Activated CD8-positive, alpha-beta memory T cell treated with anti-CD3 and anti-CD28 coated beads for 48 hours (primary cell): ENCODE data around the gene C12orf76.
A peak's percentile ranks its signal among the peaks of the same experiment; 100 is the strongest.
"Not testable (repeated sequence)": the region's sequence is repeated elsewhere in the genome, so short reads cannot be mapped to it uniquely, and the experiment has no call there.

Experiments
- DNase-seq, 3 experiments: peaks; one replicate each; pipeline ENCODE4 v3.0.0-alpha.2; 2020; ENCODE audit warnings: low read depth in 2 of 3, low spot score in 2 of 3

The C12orf76 gene, protein sequence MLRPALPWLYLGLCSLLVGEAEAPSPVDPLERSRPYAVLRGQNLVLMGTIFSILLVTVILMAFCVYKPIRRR

DNA sequence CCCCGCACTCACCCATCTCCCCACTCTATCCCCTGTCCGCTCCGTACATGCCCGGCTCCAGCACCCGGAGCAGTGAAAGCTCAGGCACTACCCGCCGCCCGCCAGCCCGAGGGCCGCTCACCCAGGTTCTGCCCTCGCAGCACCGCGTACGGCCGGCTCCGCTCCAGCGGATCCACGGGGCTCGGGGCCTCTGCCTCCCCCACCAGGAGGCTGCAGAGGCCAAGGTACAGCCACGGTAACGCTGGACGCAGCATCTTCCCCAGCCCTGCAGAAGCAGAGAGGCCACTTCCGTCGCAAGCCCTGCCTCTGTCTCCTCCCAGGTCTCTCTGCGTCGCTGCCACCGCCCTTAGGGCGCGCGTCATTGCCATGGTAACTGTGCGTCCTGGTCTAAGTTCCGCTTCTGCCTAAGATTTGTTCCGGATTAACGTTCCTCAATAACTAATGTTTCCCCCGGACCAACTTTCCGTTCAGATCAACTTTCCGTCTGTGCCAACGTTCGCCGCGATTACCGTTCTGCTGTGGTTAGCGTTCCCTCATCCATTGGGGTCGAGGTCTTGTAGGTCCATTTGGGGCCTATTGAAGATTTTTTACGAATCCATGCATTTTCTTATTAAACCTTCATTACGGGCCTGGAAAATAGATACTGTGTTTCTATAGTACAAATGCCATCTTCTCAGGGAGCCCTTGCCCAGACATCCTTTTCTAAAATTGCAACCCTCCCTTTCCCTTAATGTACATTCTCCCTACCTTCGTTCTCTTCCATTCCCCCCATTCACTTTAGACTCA is at the start of gene C12orf76:
C12orf76 (minus strand) TSS at position 281 of the 786 bp plus-strand sequence; CDS start at position 254, 27 bp downstream.
- DNase-seq, result peak; percentile 66 to 80 (median 79)

DNA sequence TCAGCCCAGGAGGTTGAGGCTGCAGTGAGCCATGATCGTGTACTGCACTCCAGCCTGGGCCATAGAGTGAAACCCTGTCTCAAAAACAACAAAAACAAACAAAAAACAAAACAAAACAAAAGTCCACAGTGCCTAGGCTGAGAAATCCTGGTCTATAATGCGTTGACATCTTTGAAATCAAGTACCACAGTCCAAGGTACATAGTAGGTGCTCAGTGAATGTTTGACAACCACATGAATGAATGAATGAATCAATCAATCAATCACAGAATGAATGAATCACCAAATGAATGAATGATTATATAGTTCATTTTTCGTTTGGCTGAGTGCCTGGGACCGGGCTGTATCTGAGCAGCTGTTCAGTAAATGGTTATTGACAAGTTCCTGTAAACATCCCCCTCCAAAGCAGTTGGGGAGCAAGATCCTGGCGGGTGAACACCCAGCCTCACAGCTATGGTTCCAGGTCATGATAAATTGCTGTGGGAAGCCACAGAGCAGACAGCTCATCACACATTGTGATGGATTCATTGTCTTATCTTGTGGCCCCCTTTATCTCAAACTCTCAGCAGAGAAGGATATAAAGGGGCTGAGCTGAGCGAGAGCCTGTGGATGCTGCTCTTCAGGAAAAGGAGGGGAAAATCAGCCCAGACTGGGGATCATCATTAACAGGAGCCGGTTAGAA is 45.4 kb upstream of the C12orf76 start:
- no peak for DNase-seq

DNA sequence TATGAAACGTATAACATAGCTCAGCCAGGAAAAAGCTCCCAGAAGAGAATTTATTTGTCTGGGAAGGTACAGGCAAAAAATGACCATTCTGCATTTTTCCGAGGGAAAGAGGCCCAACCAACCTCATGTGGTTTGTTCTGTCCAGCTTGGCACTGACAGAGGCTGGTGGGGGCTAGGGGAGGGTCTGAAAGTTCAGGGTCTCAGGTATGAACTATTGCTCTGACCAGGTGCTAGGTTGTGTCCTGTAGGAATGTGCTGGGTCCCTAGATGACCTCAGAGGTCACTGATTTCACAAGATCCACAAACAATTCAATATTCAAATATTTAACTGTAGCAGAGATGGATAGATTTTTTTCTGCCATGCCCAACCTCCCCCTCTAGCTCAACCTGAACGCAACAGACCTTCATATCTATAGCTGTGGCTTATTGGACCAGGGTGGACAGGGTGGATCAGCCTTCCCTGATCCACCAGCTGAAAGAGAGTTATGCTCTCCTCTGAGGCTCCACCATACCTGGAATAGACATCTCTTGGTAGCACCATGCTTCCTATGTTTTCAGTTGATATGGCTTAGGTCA is 42.9 kb upstream of the C12orf76 start:
- no peak for DNase-seq

DNA sequence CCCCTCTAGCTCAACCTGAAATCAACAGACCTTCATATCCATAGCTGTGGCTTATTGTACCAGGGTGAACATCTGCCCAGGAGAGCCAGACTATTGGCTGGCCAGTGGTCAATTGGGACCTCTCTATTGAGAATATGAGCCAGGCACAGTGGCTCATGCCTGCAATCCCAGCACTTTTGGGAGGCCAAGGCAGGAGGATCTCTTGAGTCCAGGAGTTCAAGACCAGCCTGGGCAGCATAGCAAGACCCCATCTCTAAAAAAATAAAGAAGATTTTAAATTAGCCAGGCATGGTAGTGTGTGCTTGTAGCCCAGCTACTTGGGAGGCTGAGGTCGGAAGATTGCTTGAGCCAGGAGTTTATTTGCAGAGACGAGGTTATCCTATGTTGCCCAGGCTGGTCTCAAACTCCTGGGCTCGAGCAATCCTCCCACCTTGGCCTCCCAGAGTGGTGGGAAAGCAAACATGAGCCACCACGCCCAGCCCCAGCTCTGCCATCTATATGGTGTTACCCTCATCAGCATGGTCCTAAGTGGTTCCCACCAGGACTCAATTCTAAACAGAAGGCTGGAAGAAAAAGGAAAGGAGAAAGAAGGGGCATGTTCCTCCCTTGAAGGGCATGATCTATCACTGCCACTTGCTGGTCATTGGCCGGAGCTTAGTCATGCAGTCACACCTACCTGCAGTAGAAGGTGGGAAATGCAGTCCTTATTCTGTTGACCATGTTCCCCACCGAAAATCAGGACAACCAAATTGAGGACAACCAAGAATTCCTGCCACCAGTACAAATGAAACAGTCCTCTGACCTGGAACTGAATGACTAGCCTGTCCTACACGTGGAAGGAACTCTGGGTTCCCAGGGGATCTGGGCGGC is 42.2 kb upstream of the C12orf76 start:
- no peak for DNase-seq

DNA sequence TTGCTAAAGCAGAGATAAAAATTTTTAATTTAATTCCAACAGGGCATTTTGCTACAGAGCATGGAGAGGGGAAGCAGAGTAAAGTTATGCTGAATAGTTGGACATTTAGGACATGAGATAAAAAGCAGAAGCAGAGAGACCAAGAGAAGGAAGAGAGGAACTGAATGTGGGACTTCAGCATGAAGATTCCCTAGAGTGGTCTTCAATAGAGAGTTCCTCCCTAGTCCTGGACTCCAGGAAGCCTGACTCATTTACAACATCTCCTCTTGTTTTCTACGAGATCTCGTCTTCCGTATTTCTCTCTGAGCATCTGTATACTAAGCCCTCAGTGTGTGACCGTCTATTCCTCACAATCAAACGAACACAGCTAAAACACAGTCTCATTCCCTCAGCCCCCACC is 40.6 kb upstream of the C12orf76 start:
- no peak for DNase-seq

DNA sequence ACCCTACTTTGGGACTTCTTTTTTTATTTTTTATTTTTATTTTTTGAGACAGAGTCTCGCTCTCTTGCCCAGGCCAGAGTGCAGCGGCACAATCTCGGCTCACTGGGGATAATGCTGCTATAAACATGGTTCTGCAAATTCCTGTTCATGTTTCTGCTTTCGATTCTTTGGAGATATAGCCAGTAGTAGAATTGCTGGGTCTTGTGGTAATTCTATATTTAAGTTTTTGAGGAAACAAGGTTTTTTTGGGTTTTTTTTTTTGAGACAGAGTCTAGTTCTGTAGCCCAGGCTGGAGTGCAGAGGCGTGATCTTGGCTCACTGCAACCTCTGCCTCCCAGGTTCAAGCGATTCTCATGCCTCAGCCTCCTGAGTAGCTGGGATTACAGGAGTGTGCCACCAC is 39.9 kb upstream of the C12orf76 start:
- DNase-seq, result not testable (repeated sequence)

DNA sequence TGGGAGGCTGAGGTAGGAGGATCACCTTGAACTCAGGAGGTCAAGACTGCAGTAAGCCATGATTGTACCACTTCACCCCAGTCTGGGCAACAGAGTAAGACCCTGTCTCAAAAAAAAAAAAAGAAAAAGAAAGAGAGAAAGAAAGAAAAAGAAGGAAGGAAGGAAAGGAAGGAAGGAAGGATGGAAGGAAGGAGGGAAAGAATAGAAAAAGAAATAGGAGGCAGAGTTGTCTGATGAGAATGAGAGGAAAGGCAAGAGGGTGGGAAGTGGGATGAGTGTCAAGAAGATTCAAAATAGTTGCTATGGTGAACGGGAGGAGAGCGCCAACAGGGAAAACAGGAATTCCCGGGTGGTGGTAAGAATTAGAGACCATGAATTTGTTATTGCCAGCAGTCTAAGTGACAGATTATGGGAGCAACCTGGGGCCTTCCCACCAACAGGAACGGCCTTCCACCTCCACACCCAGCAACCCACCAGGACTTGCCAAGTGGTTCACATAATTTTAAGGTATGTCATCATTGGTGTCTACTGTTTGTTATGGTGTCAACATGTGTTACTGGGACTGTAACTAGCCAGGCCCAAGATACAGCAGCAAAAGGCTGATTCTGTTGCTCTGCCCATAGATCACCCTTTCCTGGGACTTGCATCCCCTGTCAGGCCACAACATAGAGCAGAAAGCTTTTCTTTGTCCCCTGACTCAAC is 36.1 kb upstream of the C12orf76 start:
- no peak for DNase-seq

DNA sequence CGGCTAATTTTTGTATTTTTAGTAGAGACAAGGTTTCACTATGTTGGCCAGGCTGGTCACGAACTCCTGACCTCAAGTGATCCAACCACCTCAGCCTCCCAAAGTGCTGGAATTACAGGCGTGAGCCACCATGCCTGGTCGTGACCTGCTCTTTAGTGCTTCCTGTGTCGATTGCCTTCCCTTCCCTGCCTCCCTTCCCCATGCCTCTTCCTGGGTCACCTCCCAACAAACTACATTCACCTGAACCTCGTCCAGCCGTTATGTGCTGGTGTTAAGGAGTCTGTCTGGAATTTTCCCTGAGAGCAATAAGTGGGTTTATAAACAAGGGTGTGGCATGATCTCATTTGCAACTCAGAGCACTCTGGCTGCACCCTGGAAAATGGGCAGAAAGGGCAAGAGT is 32.1 kb upstream of the C12orf76 start:
- DNase-seq, result no peak

DNA sequence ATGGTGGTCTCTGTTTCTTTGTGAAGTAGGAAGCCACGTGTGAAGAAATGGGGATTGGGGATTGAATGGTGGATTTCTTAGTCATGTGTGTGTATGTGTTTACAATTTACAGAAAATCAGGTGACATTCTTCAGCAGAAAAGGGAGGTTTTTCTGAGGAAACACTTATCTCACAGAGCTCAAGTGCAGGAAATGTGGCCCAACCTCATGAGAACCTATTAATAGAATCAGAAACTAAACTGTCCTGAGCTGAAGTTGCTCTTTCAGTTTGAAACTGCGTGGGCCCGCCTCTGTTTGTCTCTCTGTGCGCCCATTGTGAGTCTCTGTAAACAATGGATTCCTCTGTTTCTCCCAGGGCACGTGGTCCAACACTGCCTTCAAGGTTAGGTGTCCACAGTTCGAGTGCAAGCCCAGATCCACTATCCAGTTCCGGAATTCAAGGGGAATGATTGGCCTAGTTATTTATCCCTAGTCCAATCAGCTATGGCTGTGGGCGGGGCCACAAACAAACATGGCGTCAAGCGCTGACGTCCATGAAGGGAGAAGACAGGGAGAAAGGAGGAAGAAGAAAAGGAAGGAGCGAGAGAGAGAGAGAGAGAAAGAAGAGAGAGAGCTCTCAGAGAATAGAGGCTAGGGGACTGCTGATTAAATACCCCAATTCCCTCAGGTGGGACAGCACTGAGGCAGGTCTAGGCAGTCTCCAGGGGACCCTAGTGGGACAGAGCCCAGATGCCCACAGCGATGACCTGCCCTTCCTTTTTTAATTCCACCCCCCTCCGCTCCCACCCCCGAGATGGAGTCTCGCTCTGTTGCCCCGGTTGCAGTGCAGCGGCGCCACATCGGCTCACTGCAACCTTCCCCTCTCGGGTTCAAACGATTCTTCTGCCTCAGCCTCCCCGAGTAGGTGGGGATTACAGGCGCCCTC is 31.4 kb upstream of the C12orf76 start:
- peak; percentile 19 to 47 (median 38) for DNase-seq

DNA sequence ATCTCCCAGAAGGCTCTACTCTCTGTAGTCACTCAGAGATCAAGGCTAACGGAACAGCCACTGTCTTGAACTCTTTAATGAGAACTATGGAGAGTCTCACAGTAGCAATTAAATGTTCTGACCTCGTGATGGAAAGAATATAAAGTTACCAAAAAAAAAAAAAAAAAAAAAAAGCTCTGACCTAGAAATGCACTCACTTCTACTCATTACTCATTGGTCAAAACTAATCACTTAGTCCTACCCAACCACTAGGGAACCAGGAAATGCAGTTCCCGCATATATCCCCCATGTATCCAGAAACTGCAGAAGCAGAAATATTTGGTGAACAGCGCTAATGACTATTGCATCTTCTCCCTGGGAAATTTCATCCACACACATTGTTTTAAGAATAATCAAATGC is 29.5 kb upstream of the C12orf76 start:
- DNase-seq, result no peak

DNA sequence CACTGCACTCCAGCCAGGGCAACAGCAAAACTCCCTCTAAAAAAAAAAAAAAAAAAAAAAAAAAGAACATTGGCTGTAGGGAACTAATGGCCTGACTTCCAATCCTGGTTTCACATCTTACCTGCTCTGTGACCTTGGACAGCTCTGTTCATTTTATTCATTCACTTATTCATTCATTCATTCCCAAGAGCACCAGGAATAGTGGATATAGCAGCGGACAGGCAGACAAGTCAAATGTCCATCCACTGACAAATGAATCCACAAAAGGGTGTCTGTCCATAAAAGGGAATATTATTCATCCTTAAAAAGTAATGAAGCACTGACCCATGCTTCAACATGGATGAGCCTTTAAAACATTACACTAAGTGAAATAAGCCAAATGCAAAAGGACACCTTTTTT is 27.6 kb upstream of the C12orf76 start:
- no peak for DNase-seq

DNA sequence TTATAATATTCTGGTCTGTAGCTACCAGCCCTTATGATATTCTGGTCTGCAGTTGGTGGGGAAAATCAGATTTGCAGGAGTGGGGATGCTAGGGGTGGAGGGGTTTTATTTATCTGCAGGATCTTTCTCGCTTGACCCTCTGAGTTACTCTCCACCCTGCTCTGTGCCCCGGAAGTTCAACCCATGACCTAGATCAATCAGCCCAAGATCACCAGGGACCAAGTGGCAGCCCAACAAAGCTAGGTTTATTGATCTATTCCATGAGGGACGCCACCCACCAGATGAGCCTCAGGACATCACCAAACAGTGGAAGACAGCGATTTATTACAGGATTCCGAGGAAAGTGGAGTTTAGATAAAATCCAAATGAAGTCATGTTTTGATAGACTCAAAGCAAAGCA is 25.8 kb upstream of the C12orf76 start:
- no peak for DNase-seq

DNA sequence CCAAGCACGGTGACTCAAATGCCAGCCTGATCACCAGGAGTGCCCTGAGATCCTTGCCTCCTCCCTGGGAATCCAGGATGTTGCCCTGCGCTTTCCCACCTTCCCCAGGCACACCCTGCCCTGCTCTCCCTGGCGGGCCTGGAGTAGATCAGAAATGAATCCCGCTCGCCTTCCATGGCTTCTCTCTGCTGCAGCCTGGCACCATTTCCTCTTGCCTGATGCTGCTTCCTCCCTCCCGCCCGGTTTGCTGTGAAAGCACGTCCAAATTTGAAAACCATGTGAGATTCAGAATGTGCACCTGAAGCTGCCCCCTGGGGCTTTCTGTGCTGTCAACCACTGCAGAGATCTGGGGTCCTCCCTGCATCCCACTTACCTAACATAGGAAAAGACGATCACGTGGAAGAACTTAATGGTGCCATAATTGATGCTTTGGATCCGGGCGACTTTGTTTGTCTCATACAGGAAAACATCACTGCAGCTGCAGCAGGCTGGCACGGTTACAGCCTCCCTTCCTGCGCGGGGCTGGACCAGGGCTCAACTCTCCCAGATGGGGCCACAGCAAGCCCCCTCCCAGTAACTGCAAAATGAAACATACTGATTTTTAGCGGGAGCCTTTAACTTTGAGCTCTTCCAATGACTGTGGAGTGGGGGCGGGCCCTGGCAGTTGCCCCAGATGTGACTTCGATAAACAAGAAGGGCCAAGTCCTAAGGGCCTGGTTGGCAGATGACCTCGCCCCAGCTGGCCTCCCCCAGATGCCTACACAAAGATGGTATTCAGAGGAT is 24.9 kb upstream of the C12orf76 start:
- DNase-seq, result no peak

DNA sequence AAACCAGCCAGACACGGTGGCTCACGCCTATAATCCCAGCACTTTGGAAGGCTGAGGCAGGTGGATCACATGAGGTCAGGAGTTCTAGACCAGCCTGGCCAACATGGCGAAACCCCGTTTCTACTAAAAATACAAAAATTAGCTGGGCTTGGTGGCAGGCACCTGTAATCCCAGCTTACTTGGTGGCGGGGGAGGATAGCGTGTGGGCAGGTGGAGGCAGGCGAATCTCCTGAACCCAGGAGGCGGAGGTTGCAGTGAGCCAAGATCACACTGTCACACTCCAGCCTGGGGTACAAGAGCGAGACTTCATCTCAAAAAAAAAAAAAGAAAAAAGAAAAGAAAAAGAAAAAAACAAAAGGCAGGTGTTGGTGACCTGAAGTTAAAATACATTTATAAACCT is 24.3 kb upstream of the C12orf76 start:
- not testable (repeated sequence) for DNase-seq

DNA sequence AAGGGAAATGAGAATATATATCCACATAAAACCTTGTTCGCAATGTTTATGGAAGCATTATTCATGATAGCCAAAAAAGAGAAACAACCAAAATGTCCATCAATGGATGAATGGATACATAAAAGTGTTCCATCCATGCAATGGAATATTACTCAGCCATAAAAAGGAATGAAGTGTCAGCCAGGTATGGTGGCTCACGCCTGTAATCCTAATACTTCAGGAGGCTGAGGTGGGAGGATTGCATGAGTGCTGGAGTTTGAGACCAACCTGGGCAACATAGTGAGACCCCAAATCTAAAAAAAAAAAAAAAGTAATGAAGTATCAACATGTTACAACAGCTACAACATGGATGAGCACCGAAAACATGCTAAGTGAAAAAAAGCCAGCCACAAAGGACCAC is 23.6 kb upstream of the C12orf76 start:
- DNase-seq, result no peak

DNA sequence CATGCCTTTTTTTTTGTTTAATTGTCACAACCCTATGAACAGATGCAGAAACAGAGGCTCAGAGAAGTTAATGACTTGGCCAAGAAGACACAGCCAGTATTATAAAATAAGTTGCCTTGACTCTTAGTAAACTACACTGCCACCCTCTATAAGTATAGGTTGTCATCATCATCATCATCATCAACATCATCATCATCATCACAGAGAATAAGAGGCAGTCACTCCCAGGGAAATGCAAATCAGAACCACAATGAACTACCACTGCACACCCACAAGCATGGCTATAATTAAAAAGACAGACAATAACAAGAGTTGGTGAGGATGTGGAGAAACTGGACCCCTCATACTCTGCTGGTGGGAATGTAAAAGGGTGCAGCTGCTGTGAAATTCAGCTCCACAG is 23.2 kb upstream of the C12orf76 start:
- no peak for DNase-seq

DNA sequence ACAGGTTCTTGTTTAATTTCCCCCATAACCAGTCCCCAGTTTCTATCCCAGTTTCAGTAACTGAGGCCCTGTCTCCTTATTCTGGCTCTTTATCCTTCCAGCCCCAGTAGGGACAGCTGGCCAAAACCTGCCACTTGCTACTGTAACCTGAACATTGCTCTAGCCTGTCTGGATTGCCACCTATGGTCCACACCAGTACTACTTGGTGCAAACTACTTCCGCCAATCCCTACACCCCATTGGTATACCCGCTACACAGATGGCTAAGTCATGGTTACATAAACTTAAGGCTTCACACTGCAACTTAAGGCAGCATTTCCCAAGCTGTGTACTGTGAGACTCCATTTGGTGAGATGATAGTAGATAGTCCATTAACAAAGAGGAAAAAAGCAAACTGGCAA is 20.3 kb upstream of the C12orf76 start:
- DNase-seq, result no peak

DNA sequence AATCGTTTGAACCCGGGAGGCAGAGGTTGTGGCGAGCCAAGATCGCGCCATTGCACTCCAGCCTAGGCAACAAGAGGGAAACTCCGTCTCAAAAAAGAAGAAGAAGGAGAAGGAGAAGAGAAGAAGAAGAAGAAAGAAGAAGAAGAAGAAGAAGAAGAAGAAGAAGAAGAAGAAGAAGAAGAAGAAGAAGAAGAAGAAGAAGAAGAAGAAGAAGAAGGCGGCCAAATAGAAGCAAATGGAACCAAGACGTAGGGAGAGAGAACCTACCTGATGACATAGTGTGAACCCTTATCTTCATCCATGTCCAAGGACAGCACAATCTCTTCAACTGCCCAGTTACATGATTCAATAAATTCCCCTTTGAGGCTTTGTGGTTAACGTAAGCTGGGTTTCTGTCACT is 19.8 kb upstream of the C12orf76 start:
- DNase-seq, result not testable (repeated sequence)

DNA sequence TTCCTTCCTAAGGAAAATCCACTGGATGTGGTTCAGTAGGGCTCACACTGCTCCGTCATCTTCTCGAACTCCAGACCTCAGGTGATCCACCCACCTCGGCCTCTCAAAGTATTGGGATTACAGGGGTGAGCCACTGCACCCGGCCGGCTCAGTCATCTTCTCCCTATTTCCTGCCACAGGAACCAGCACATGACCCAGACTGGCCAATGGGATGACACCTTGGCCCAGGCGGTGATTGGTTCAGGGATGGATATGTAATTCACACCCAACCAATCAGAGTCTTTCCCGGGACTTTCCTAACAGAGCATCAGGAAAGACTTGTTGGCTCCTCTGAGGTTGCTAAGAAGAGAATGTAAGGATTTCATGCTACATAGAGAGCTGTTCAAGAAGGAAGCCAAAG is 19.2 kb upstream of the C12orf76 start:
- no peak for DNase-seq
